ENCODE measurements around the gene DTWD1. TPM values are rescaled to one million over a fixed set of nuclear protein-coding genes. Genes with fewer than 3 reads are reported as not detected.

The DTWD1 gene
- total RNA-seq, 1 experiment from 2014 or later, result 10.9 TPM

- peaks cover 4% of the 10 kb centered on the region for H3K9me3 ChIP-seq (ENCODE audit: low read length)
- peaks cover 20% of the 10 kb centered on the region for H3K4me1 ChIP-seq (ENCODE audit: insufficient read depth, low read length)
- no peaks in the 10 kb centered on the region for H4K20me1 ChIP-seq (ENCODE audit: low read length)
- BruUV-seq (replicated peaks), result no TSS peak
- POLR2A ChIA-PET (ENCODE audit: unreplicated experiment), result no interaction called here
- CTCF ChIA-PET, result no interaction called here
- peak overlapping the region; percentile 97 for H3K9ac ChIP-seq (ENCODE audit: low read length)
- H3K27ac ChIP-seq (ENCODE audit: low read length), result peak overlapping the region; percentile 73; the same call in 1 of the 2 replicates
- intact Hi-C loops (cut with micrococcal nuclease), result loop anchor here (2.0 to 10.0 kb wide), 4 partner anchors 127 to 430 kb away; no protein-coding TSS in a partner anchor
- no peaks in the 10 kb centered on the region for H3K27me3 ChIP-seq (ENCODE audit: low read length)
- peaks cover 10% of the 10 kb centered on the region for H3F3A ChIP-seq (ENCODE audit: low read length, unreplicated experiment)
- peaks cover 29% of the 10 kb centered on the region for H3K79me2 ChIP-seq (ENCODE audit: low read length)
- peak overlapping the region; percentile 81 for H3K4me3 ChIP-seq (ENCODE audit: low read length)
- no peak for TF ChIP-seq EZH2phosphoT487 (IDR thresholded peaks at IDR 0.05; ENCODE audit: borderline replicate concordance, low read length)
- TF ChIP-seq, protein P1, sequence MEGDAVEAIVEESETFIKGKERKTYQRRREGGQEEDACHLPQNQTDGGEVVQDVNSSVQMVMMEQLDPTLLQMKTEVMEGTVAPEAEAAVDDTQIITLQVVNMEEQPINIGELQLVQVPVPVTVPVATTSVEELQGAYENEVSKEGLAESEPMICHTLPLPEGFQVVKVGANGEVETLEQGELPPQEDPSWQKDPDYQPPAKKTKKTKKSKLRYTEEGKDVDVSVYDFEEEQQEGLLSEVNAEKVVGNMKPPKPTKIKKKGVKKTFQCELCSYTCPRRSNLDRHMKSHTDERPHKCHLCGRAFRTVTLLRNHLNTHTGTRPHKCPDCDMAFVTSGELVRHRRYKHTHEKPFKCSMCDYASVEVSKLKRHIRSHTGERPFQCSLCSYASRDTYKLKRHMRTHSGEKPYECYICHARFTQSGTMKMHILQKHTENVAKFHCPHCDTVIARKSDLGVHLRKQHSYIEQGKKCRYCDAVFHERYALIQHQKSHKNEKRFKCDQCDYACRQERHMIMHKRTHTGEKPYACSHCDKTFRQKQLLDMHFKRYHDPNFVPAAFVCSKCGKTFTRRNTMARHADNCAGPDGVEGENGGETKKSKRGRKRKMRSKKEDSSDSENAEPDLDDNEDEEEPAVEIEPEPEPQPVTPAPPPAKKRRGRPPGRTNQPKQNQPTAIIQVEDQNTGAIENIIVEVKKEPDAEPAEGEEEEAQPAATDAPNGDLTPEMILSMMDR (conservative IDR thresholded peaks at IDR 0.05; ENCODE audit: low read depth, low read length), result no peak
- TF ChIP-seq EZH2 (IDR thresholded peaks at IDR 0.05; ENCODE audit: low read length, unreplicated experiment), result no peak
- DNase-seq (peak; percentile 1), ATAC-seq (no peak)
- peak overlapping the region; percentile 92 for H3K4me2 ChIP-seq (ENCODE audit: low read length)
- no peaks in the 10 kb centered on the region for H3K9me2 ChIP-seq (replicated peaks; ENCODE audit: low read length)
- peaks cover 35% of the 10 kb centered on the region for H3K36me3 ChIP-seq (ENCODE audit: low read depth, low read length)
- H2AFZ ChIP-seq (ENCODE audit: low read length), result no peak overlapping the region
Measured at GRCh38 chr15:49621887-49622286, 1.0 kb downstream of the DTWD1 start.

DNA sequence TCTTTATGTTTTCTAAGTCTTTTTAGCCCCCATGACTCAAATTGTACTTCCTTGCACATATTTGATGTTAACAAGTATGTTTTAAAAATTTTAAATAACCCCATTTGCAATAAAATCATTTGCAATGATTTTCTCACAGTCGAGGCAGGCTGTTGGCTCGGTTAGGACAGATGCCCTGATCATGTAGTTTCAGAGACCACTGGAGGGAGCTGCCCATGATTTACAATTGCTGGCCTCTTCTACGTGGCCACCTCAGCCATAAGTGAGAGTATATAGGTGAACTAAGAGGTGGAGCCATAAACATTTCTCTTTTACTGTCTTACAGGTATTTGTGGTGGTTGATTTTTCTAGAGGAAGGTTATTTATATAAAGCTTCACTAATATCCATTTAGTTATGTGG, 1.7 kb downstream of the DTWD1 start:
- peaks cover 4% of the 10 kb centered on the region for H3K9me3 ChIP-seq (ENCODE audit: low read length)
- peaks cover 29% of the 10 kb centered on the region for H3K79me2 ChIP-seq (ENCODE audit: low read length)
- no peaks in the 10 kb centered on the region for H3K27me3 ChIP-seq (ENCODE audit: low read length)
- H3K36me3 ChIP-seq (ENCODE audit: low read depth, low read length), result peaks cover 35% of the 10 kb centered on the region
- TF ChIP-seq EZH2 (IDR thresholded peaks at IDR 0.05; ENCODE audit: low read length, unreplicated experiment) (no peak), EZH2phosphoT487 (IDR thresholded peaks at IDR 0.05; ENCODE audit: borderline replicate concordance, low read length) (no peak)
- TF ChIP-seq, protein P1 (conservative IDR thresholded peaks at IDR 0.05; ENCODE audit: low read depth, low read length), result no peak
- no peaks in the 10 kb centered on the region for H4K20me1 ChIP-seq (ENCODE audit: low read length)
- ATAC-seq (no peak), DNase-seq (no peak)
- intact Hi-C loops (cut with micrococcal nuclease), result loop anchor here (5.0 to 10.0 kb wide), 3 partner anchors 210 to 430 kb away; no protein-coding TSS in a partner anchor
- H3K4me1 ChIP-seq (ENCODE audit: insufficient read depth, low read length), result peaks cover 26% of the 10 kb centered on the region
- POLR2A ChIA-PET (ENCODE audit: unreplicated experiment), result no interaction called here
- peaks cover 11% of the 10 kb centered on the region for H3F3A ChIP-seq (ENCODE audit: low read length, unreplicated experiment)
- H3K9ac ChIP-seq (ENCODE audit: low read length), result no peak overlapping the region
- no peak overlapping the region; the same call in 1 of the 2 replicates for H3K4me2 ChIP-seq (ENCODE audit: low read length)
- H3K9me2 ChIP-seq (replicated peaks; ENCODE audit: low read length), result no peaks in the 10 kb centered on the region
- no TSS peak for BruUV-seq (replicated peaks)
- CTCF ChIA-PET, result no interaction called here
- H3K27ac ChIP-seq (ENCODE audit: low read length), result no peak overlapping the region
- H2AFZ ChIP-seq (ENCODE audit: low read length), result no peak overlapping the region
- H3K4me3 ChIP-seq (ENCODE audit: low read length), result no peak overlapping the region

DNA sequence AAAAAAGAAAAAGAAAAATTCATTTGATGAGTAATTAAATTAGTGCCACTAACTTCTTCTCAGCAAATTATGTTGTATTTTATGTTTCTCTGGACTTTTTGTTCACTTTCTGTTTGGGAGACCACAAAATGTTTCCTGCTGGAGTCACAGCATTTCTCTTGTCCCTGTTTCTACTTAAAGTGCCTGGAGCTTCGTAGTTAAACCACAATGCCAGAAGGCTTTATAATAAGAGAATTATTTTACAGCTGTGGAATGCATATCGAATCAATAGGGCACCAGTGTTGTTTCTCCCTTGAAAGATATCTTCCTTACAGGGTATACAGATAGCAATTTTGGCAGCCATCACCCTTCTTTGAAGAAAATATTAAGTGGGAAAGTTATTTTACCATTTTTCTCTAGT, 3.2 kb downstream of the DTWD1 start:
- ChIA-PET CTCF (no interaction called here), POLR2A (ENCODE audit: unreplicated experiment) (no interaction called here)
- Histone ChIP-seq H2AFZ (ENCODE audit: low read length) (no peak overlapping the region), H3K9me2 (replicated peaks; ENCODE audit: low read length) (no peaks in the 10 kb centered on the region), H3K27me3 (ENCODE audit: low read length) (no peaks in the 10 kb centered on the region), H3K9me3 (ENCODE audit: low read length) (peaks cover 4% of the 10 kb centered on the region), H4K20me1 (ENCODE audit: low read length) (no peaks in the 10 kb centered on the region), H3F3A (ENCODE audit: low read length, unreplicated experiment) (peaks cover 11% of the 10 kb centered on the region), H3K79me2 (ENCODE audit: low read length) (peaks cover 29% of the 10 kb centered on the region), H3K4me3 (ENCODE audit: low read length) (no peak overlapping the region), H3K4me2 (ENCODE audit: low read length) (no peak overlapping the region), H3K4me1 (ENCODE audit: insufficient read depth, low read length) (peaks cover 35% of the 10 kb centered on the region), H3K27ac (ENCODE audit: low read length) (no peak overlapping the region), H3K9ac (ENCODE audit: low read length) (no peak overlapping the region), H3K36me3 (ENCODE audit: low read depth, low read length) (peaks cover 35% of the 10 kb centered on the region)
- TF ChIP-seq, protein P1 (conservative IDR thresholded peaks at IDR 0.05; ENCODE audit: low read depth, low read length), result no peak
- TF ChIP-seq EZH2 (IDR thresholded peaks at IDR 0.05; ENCODE audit: low read length, unreplicated experiment) (no peak), EZH2phosphoT487 (IDR thresholded peaks at IDR 0.05; ENCODE audit: borderline replicate concordance, low read length) (no peak)
- no peak for DNase-seq
- intact Hi-C loops (cut with micrococcal nuclease), result loop anchor here (5.0 to 10.0 kb wide), 3 partner anchors 208 to 428 kb away; no protein-coding TSS in a partner anchor
- no peak for ATAC-seq
- no TSS peak for BruUV-seq (replicated peaks)
